HG03196 (cell line): ENCODE results near the gene SHISA9.

ENCODE experiments used
- ATAC-seq: cut with Tn5 transposase; IDR thresholded peaks from one replicate; pipeline ENCODE4 v1.9.1; 2021; ENCODE audit not compliant: unreplicated experiment

The SHISA9 gene

GRCh38 chr16:13245713-13246377, 344.4 kb downstream of the SHISA9 start:
- no peak for ATAC-seq

GRCh38 chr16:13254998-13255614, 353.7 kb downstream of the SHISA9 start:
- no peak for ATAC-seq

- ATAC-seq: no peak
Measured at GRCh38 chr16:13262270-13263090, 361.1 kb downstream of the SHISA9 start.

- ATAC-seq: no peak
Measured at GRCh38 chr16:13264749-13265552, 363.6 kb downstream of the SHISA9 start.

- ATAC-seq: no peak
Measured at GRCh38 chr16:13269359-13269758, 368.0 kb downstream of the SHISA9 start.

- ATAC-seq: no peak
Measured at GRCh38 chr16:13269905-13270528, 368.6 kb downstream of the SHISA9 start.

GRCh38 chr16:13270602-13271001, 369.2 kb downstream of the SHISA9 start:
- ATAC-seq: no peak

- ATAC-seq: no peak
Measured at GRCh38 chr16:13289515-13289914, 388.1 kb downstream of the SHISA9 start.
